OCI-LY7 (cell line): ENCODE results near the gene SLC25A47.

Experiments
- CTCF ChIP-seq: fragments of 200-600 bp; sonication (generic); conservative IDR thresholded peaks from 2 replicates; pipeline ENCODE4 v1.5.1; 2014; ENCODE audit warnings: mild to moderate bottlenecking, antibody characterized with exemption, low read length, moderate library complexity, mixed read lengths
- EZH2phosphoT487 ChIP-seq: fragments of 200-600 bp; sonication (generic); IDR thresholded peaks from 2 replicates; pipeline ENCODE4 v1.6.1; 2018; ENCODE audit warnings: low read depth, borderline replicate concordance, mild to moderate bottlenecking, mixed run types, antibody characterized with exemption, low read length, moderate library complexity, mixed read lengths

- TF ChIP-seq CTCF (0 out of 2 replicates have a peak, but pooled peaks have one; percentile 2), EZH2phosphoT487 (no peak)
Observed at GRCh38 chr14:100279133-100279532, 44.0 kb upstream of the SLC25A47 start.
